ENCODE measurements around the gene CIRBP. TPM values are rescaled to one million over a fixed set of nuclear protein-coding genes. Genes with fewer than 3 reads are reported as not detected.
A peak's percentile ranks its signal among the peaks of the same experiment; 100 is the strongest.

The CIRBP gene
- total RNA-seq, 1 donor from 2014 or later, result 341 TPM

DNA sequence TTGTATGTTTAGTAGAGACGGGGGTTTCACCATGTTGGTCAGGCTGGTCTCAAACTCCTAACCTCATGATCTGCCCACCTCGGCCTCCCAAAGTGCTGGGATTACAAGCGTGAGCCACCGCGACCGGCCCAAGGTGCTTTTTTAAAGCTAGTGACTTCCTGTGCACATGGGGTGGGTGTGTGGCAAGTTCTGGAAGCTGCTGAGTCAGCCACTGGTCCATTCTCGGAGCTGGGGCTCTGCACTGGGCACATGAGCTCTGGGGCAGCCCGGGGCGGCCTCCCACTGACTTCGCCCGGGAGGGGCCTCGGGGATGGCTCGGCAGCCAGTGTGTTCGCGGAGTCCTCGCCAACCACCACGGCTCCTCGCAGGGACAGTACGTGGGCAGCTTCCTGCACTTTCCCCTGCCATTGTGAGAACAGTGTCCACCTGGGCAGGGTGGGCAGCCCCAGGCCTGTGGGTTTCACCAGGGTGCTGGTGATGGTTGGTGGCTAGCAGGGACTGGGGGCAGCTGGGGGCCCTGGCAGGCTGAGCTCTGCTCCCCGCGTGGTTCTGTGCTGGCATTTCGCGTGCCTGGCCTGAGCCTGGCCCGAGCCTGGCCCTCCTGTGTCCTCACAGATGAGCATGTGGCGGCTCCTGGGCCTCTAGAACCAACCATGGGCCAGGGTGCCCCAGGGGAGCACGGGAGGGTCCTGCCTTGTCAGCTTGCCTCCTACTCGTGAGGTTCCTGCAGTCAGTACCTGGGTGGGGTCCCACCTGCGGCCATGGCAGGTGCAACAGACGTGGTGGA is 43.5 kb upstream of the CIRBP start:
- Mint-ChIP-seq H3K4me3 (ENCODE audit: unreplicated experiment) (no peak overlapping the region), H3K9me3 (ENCODE audit: unreplicated experiment) (peaks cover 7% of the 10 kb centered on the region), H3K27ac (ENCODE audit: unreplicated experiment) (no peak overlapping the region), H3K36me3 (ENCODE audit: unreplicated experiment) (no peaks in the 10 kb centered on the region), H3K27me3 (ENCODE audit: unreplicated experiment) (peaks cover 3% of the 10 kb centered on the region), H3K4me1 (ENCODE audit: low read depth, unreplicated experiment) (peaks cover 3% of the 10 kb centered on the region)
- TF ChIP-seq, protein P1, sequence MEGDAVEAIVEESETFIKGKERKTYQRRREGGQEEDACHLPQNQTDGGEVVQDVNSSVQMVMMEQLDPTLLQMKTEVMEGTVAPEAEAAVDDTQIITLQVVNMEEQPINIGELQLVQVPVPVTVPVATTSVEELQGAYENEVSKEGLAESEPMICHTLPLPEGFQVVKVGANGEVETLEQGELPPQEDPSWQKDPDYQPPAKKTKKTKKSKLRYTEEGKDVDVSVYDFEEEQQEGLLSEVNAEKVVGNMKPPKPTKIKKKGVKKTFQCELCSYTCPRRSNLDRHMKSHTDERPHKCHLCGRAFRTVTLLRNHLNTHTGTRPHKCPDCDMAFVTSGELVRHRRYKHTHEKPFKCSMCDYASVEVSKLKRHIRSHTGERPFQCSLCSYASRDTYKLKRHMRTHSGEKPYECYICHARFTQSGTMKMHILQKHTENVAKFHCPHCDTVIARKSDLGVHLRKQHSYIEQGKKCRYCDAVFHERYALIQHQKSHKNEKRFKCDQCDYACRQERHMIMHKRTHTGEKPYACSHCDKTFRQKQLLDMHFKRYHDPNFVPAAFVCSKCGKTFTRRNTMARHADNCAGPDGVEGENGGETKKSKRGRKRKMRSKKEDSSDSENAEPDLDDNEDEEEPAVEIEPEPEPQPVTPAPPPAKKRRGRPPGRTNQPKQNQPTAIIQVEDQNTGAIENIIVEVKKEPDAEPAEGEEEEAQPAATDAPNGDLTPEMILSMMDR (IDR thresholded peaks at IDR 0.05; ENCODE audit: partially characterized antibody, unreplicated experiment), result no peak
- no peak for DNase-seq

GRCh38 chr19:1226227-1226518 is 43.0 kb upstream of the CIRBP start:
- Mint-ChIP-seq H3K27ac (ENCODE audit: unreplicated experiment) (no peak overlapping the region), H3K4me3 (ENCODE audit: unreplicated experiment) (no peak overlapping the region), H3K27me3 (ENCODE audit: unreplicated experiment) (peaks cover 3% of the 10 kb centered on the region), H3K4me1 (ENCODE audit: low read depth, unreplicated experiment) (peaks cover 3% of the 10 kb centered on the region), H3K9me3 (ENCODE audit: unreplicated experiment) (peaks cover 7% of the 10 kb centered on the region), H3K36me3 (ENCODE audit: unreplicated experiment) (no peaks in the 10 kb centered on the region)
- TF ChIP-seq, protein P1 (IDR thresholded peaks at IDR 0.05; ENCODE audit: partially characterized antibody, unreplicated experiment), result no peak
- no peak for DNase-seq

DNA sequence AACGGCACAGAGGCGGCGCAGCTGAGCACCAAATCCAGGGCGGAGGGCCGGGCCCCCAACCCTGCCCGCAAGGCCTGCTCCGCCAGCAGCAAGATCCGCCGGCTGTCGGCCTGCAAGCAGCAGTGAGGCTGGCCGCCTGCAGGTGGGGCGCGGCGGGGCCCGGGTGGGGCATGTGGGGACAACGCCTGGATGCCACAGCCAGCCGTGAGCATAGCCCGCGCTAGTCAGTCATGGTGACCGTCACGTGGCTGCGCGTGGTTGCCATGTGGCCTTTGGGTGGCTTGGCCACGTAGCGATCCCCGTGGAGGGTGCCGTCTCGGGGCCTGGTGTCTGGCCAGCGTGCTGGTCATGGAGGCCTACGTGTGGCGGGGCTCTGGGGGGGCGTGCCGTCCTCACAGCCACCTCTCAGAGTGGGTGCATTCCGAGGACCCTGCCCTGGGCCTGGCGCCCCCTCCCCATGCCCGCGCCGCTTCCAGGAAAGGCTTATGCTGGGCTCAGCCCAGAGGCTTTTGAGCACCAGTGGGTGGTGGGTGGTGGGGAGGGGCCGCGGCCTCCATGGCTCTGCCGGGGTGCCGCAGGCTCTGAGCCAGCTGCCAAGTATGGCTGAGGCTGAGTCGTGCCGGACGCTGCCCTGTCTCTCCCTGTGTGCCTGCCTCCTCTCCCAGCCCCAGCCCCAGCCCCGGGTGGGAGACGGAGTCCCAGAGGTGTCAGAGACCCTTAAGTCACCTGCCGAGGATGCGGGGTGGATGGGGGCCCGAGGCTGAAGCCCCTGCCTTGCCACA is 42.4 kb upstream of the CIRBP start:
- TF ChIP-seq, protein P1 (IDR thresholded peaks at IDR 0.05; ENCODE audit: partially characterized antibody, unreplicated experiment), result no peak
- Mint-ChIP-seq H3K27ac (ENCODE audit: unreplicated experiment) (peak overlapping the region; percentile 48), H3K27me3 (ENCODE audit: unreplicated experiment) (peaks cover 3% of the 10 kb centered on the region), H3K4me1 (ENCODE audit: low read depth, unreplicated experiment) (peaks cover 4% of the 10 kb centered on the region), H3K9me3 (ENCODE audit: unreplicated experiment) (peaks cover 7% of the 10 kb centered on the region), H3K36me3 (ENCODE audit: unreplicated experiment) (no peaks in the 10 kb centered on the region), H3K4me3 (ENCODE audit: unreplicated experiment) (no peak overlapping the region)
- no peak for DNase-seq

- Mint-ChIP-seq H3K27ac (ENCODE audit: unreplicated experiment) (peak overlapping the region; percentile 48), H3K4me3 (ENCODE audit: unreplicated experiment) (no peak overlapping the region), H3K4me1 (ENCODE audit: low read depth, unreplicated experiment) (peaks cover 8% of the 10 kb centered on the region), H3K9me3 (ENCODE audit: unreplicated experiment) (peaks cover 9% of the 10 kb centered on the region), H3K27me3 (ENCODE audit: unreplicated experiment) (peaks cover 6% of the 10 kb centered on the region), H3K36me3 (ENCODE audit: unreplicated experiment) (no peaks in the 10 kb centered on the region)
- TF ChIP-seq, protein P1 (IDR thresholded peaks at IDR 0.05; ENCODE audit: partially characterized antibody, unreplicated experiment), result no peak
- no peak for DNase-seq
Measured at GRCh38 chr19:1227304-1228054, 41.7 kb upstream of the CIRBP start.

All from glutamatergic neuron (in vitro differentiated cells).